Measurements from ENCODE around the gene MACROD2.
A peak's percentile ranks its signal among the peaks of the same experiment; 100 is the strongest.

MACROD2 gene

DNA sequence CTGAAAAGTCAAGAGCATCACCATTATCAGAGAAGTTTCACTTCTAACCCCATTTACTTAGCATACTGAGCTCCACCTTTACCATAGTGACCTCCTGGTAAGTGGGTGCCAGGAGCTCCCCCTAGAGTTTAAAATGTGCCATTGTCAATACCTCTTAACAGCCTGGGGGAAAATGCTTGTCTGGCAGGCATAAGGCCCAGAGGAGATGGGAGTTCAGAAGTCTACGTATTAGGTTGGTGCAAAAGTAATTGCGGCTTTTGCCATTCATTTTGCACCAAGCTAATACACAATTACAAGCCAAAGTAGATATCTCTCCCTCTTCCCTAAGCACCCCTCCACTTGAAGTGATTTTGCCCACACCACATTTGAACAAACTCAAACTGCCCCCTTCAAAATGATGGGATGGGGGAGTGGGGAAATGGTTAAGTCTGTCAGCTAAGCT lies 1658.9 kb downstream of the MACROD2 start:
- ChIA-PET CTCF (interaction anchor here (0.7 to 6.7 kb wide), 9 partner anchors 10 to 85 kb away, joined by 3 to 60 read pairs (median 7); no protein-coding TSS in a partner anchor), POLR2A (no interaction called here)
- no peak overlapping the region for H3K4me3 ChIP-seq (ENCODE audit: low read depth, low read length)
- DNase-seq (ENCODE audit: low read depth, low spot score): no peak
- TF ChIP-seq, protein P1, sequence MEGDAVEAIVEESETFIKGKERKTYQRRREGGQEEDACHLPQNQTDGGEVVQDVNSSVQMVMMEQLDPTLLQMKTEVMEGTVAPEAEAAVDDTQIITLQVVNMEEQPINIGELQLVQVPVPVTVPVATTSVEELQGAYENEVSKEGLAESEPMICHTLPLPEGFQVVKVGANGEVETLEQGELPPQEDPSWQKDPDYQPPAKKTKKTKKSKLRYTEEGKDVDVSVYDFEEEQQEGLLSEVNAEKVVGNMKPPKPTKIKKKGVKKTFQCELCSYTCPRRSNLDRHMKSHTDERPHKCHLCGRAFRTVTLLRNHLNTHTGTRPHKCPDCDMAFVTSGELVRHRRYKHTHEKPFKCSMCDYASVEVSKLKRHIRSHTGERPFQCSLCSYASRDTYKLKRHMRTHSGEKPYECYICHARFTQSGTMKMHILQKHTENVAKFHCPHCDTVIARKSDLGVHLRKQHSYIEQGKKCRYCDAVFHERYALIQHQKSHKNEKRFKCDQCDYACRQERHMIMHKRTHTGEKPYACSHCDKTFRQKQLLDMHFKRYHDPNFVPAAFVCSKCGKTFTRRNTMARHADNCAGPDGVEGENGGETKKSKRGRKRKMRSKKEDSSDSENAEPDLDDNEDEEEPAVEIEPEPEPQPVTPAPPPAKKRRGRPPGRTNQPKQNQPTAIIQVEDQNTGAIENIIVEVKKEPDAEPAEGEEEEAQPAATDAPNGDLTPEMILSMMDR (IDR thresholded peaks at IDR 0.05; ENCODE audit: insufficient read depth, low read length, missing control alignments): peak; percentile 51

DNA sequence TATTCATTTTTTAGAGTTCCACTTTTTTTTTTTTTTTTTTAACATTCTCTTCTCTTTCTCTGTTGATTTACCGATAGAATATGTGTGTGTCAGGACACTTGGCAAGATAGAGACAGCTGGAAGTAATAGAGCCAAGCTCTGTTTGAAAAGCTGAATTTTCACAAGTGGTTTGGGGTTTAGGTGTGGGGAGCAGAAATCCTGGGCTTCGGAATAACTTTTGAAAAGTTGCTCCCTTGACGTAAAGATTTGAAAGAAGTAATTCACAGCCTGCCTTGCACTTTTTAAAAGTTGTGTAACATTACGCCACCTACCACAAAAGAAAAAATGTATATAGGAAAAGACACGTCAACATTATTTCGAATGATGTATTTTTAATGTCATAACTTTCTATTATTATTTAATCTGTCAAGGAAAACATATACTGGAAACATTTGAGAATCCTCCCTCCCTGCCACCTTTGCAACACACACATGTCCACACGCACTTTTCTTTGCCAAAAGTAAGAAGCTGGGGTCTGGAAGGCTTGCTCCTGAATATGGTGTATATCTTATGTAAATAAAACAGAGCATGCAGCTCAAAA lies 1660.1 kb downstream of the MACROD2 start:
- ChIA-PET CTCF (interaction anchor here (1.1 to 6.7 kb wide), 6 partner anchors 8 to 21 kb away, joined by 3 to 60 read pairs (median 24); no protein-coding TSS in a partner anchor), POLR2A (interaction anchor here (1.3 to 1.4 kb wide), 2 partner anchors 13 to 18 kb away, joined by 4 to 5 read pairs; no protein-coding TSS in a partner anchor)
- no peak overlapping the region for H3K4me3 ChIP-seq (ENCODE audit: low read depth, low read length)
- TF ChIP-seq, protein P1 (IDR thresholded peaks at IDR 0.05; ENCODE audit: insufficient read depth, low read length, missing control alignments): no peak
- DNase-seq (ENCODE audit: low read depth, low spot score): no peak

DNA sequence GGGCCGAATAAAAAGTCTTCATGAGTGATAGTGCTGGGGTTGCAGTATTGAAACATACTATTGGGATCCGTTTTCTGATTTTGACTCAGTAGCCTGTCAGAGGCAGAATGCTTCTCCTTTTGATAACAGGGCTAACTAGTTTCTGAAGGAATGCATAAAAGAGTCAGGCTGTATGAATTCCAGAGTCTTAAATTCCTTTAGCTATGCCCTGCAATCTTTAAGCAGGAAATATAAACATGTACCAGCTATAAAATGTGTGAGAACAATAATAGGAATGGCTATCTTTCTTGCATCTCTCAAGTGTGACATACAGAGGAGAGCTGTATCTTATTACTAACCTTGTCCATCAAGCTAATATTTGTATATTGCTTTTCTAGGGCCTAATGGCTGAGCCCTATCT lies 1660.8 kb downstream of the MACROD2 start:
- POLR2A ChIA-PET: interaction anchor here (1.3 to 1.4 kb wide), 2 partner anchors 14 to 17 kb away, joined by 4 to 5 read pairs; no protein-coding TSS in a partner anchor
- CTCF ChIA-PET: interaction anchor here (1.0 to 6.7 kb wide), 7 partner anchors 8 to 91 kb away, joined by 3 to 60 read pairs (median 6); no protein-coding TSS in a partner anchor
- peak; percentile 24 for DNase-seq (ENCODE audit: low read depth, low spot score)
- TF ChIP-seq, protein P1 (IDR thresholded peaks at IDR 0.05; ENCODE audit: insufficient read depth, low read length, missing control alignments): no peak
- no peak overlapping the region for H3K4me3 ChIP-seq (ENCODE audit: low read depth, low read length)

DNA sequence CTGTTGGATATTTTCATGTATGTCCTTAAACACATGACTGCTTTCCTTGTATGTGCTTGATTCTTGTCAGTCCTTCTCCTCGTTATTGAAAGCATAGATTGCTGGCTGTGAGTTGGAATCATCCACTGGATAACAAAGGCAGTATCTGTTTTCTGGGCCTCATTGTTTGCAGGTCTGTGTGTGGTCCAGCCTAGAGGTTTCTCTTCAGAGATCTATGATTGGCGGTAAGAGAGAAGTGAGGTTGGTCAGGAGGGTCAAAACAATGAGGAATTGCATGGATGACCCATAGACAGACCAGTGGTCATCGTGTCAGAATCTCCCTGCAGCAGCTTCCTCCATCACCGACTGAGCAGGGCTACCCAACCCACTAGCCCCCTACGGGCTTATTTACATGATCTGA lies 1663.0 kb downstream of the MACROD2 start:
- POLR2A ChIA-PET: no interaction called here
- H3K4me3 ChIP-seq (ENCODE audit: low read depth, low read length): no peak overlapping the region
- CTCF ChIA-PET: interaction anchor here (6.7 kb wide), 1 partner anchor 12 kb away, joined by 50 read pairs; no protein-coding TSS in a partner anchor
- DNase-seq (ENCODE audit: low read depth, low spot score): no peak
- TF ChIP-seq, protein P1 (IDR thresholded peaks at IDR 0.05; ENCODE audit: insufficient read depth, low read length, missing control alignments): no peak

DNA sequence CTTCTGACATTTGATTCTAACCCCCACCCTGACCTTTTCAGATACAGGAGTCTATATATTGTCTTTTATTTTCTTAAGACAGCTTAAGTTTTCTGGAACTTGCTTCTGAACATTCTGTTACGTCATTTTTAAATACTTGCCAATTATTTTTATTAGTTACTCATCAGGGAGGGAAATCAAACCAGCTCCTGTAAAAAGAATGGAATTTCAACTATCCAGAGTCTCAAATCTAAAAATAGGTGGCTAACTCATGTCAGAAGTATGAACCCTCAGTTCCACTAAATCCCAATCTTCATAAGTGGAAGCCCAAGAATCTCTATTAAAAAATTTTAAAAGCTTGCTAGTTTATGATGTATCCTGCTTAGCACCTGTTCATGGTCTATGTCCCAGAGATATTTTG lies 1677.9 kb downstream of the MACROD2 start:
- ChIA-PET CTCF (interaction anchor here (1.5 to 6.5 kb wide), 2 partner anchors 17 to 21 kb away, joined by 3 to 50 read pairs; no protein-coding TSS in a partner anchor), POLR2A (interaction anchor here (1.4 kb wide), 1 partner anchor 17 kb away, joined by 5 read pairs; no protein-coding TSS in a partner anchor)
- TF ChIP-seq, protein P1 (IDR thresholded peaks at IDR 0.05; ENCODE audit: insufficient read depth, low read length, missing control alignments): no peak
- H3K4me3 ChIP-seq (ENCODE audit: low read depth, low read length): no peak overlapping the region
- DNase-seq (ENCODE audit: low read depth, low spot score): peak; percentile 70

DNA sequence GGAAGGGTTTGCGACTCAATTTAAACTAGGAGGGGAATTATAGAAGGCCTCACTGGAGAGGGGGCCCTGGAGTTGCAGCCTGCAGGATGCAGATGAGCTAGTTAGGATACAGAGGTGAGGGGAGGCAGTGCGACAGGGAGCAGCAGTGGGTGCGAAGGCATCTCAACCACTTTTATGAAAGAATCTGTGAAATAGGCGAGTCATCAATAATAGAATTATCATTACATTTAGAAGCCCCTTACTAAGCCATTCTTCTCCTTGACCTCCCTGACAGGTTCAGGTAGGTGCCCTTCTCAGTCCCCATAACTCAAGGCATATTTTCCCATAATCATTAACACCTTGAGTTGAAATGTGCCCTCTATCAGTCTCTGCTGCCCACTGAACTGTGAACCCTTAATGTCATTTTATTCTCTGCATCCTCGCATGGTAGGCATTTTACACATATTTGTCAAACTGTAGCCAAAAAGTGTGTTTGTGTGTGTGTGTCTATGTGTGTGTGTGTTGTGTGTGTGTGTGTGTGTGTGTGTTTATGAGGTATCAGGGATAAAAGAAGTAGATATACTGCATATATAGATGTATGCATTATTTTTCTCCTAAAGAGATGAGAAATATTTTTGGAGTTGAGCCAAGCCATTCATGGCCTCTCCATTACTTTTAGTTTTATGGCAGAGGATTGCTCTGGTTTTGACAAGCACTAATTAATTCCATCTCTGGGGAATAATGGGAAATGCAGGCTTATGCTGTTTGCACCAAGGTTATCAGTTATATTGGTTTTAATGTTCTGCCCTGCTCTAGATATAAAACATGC lies 1679.1 kb downstream of the MACROD2 start:
- TF ChIP-seq, protein P1 (IDR thresholded peaks at IDR 0.05; ENCODE audit: insufficient read depth, low read length, missing control alignments): no peak
- POLR2A ChIA-PET: no interaction called here
- DNase-seq (ENCODE audit: low read depth, low spot score): no peak
- no peak overlapping the region for H3K4me3 ChIP-seq (ENCODE audit: low read depth, low read length)
- CTCF ChIA-PET: interaction anchor here (3.0 kb wide), 1 partner anchor 20 kb away, joined by 13 read pairs; no protein-coding TSS in a partner anchor
